Cardiac fibroblast (primary cell): ENCODE data around the gene ARMH1.

Source experiments
- DNase-seq, 2 donors: peaks; one replicate each; pipeline versions ENCODE4 v3.0.0 to v3.0.0-alpha.2; 2010; ENCODE audit warnings: low read depth in 2 of 2
- H3K4me3 ChIP-seq, 2 donors: replicated peaks in 1 of 2; 1 replicate in 1 of 2; 2 replicates in 1 of 2; pipeline ENCODE4 v1.5.1; 2011; ENCODE audit warnings: low read depth in 2 of 2, low read length in 2 of 2, mild to moderate bottlenecking in 2 of 2, moderate library complexity in 1 of 2
- TF ChIP-seq, protein P1 (sequence below): IDR thresholded peaks from one replicate; pipeline ENCODE4 v1.5.1; 2011; ENCODE audit warnings: low read depth, mild to moderate bottlenecking, low read length, inconsistent platforms

Gene ARMH1

DNA sequence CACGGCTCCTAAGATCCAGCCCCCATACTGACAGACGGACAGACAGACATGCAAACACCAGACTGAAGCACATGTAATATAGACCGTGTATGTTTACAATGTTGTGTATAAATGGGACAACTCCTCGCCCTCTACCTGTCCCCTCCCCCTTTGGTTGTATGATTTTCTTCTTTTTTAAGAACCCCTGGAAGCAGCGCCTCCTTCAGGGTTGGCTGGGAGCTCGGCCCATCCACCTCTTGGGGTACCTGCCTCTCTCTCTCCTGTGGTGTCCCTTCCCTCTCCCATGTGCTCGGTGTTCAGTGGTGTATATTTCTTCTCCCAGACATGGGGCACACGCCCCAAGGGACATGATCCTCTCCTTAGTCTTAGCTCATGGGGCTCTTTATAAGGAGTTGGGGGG lies 23.4 kb upstream of the ARMH1 start:
- H3K4me3 ChIP-seq = no peak overlapping the region
- DNase-seq = no peak
- TF ChIP-seq, protein P1, sequence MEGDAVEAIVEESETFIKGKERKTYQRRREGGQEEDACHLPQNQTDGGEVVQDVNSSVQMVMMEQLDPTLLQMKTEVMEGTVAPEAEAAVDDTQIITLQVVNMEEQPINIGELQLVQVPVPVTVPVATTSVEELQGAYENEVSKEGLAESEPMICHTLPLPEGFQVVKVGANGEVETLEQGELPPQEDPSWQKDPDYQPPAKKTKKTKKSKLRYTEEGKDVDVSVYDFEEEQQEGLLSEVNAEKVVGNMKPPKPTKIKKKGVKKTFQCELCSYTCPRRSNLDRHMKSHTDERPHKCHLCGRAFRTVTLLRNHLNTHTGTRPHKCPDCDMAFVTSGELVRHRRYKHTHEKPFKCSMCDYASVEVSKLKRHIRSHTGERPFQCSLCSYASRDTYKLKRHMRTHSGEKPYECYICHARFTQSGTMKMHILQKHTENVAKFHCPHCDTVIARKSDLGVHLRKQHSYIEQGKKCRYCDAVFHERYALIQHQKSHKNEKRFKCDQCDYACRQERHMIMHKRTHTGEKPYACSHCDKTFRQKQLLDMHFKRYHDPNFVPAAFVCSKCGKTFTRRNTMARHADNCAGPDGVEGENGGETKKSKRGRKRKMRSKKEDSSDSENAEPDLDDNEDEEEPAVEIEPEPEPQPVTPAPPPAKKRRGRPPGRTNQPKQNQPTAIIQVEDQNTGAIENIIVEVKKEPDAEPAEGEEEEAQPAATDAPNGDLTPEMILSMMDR = no peak

DNA sequence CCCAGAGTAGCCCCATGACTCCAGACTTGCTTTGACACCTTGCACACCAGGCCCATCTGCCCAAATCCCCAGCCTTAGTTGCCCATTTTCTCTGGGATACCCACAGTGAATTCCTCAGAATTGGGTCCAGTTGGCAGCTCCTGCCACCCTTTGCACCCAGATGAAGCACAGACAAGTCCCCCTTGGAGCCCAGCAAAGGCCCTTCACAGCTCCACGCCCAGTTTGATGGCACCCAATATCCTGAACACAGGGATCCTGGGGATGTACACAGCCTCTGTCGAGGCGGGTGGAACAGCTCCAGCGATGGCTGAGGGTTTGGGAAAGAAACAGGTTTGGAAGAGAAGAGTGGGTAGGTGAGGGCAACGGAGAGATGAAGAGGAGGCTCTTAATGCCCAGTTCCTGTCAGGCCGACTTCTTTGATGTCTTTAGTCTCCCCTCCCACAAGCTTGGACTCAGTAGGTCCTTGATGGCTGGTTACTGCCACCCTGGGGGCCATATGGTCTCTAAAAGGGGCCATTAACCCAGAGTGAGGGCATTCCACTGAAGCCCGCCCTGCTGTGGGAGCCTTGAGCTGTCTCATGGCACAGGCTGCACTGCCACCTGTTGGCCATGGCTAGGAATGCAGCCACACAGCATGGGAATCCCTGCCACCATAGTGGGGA lies 21.9 kb upstream of the ARMH1 start:
- TF ChIP-seq, protein P1 = peak; percentile 93
- H3K4me3 ChIP-seq = no peak overlapping the region
- peak; percentile 66 to 70 for DNase-seq

DNA sequence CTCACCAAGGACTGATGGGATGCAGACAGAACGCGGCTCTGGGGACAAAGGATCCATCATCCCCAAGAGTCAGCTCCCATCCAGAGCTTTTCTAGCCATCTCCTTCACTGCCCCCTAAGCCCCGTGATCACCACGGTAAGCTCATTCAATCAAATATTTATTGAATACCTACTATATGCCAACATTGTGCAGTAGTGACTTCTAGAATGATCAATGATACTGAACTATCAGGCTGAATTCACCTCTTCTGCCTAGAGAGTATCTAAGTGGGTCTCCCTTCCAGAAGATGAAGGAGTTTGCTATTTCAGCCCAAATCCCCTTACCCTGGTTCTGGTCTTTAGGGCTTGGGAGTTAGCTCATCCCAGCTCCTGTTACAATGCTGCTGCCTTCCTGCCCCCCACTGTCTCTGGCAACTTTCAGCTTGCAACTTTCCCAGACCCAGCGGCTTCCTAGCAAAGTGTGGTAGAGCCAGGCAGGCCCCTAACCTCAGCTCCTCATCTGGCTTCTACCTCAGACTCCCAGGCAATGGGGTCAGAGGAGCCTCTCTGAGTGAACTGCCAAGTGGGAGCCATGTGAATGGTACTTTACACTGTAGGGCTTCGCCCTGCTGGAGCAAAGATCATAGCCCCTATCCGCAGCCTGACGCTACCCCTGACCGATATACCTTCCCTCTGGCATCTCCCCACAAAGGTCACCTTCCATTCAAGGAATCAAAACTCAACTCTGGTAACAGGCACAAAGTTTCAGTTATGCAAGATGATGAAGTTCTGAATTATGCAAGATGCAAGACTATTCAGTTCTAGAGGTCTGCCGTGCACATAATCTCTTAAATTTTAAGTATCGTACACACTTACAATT lies 21.2 kb upstream of the ARMH1 start:
- TF ChIP-seq, protein P1 = no peak
- DNase-seq = no peak
- no peak overlapping the region for H3K4me3 ChIP-seq

DNA sequence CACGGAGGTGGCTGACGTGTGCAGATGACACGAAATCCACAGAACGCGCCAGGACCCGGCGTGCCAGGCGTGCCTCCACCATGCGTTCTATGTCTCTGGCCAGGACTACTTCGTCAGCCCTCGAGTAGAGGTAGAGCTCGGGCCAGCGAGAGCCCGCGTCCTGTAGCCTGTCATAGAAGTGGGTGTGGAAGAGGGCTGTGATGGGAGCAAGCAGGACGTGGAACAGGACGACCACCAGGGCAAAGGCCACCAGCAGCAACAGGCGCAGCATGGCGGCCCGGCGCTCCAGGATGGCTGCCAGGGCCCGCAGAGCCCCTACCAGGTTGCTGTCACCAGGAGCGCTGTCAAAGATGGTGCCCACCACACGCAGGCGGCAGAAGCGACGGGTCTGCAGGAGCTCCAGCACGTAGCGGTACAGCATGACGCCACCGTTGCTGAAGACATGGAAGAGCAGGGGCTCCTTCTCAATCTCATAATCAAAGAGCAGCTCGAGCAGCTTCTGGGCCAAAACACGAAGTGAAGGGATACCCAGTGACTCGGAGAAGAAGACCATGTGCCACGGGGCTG lies 19.8 kb upstream of the ARMH1 start:
- TF ChIP-seq, protein P1 = no peak
- H3K4me3 ChIP-seq = no peak overlapping the region
- DNase-seq = no peak

DNA sequence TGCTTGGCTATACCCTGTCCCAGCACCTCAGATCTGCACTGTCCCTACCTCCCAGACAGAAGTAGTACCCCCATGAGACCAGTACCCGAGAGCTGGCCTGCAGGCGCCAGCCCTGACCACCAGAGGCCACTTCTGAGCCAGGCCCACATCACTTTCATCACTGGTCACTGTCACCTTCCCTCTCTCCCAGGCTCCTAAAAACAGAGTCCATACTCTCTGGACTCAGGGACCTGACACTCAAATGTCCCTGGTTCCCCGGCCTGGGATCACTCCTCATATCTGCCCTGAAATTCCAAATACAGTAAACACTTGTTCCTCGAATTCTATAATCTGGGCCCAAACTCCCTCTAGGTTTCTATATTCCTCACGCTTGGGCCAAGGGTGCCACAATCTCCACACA lies 18.9 kb upstream of the ARMH1 start:
- DNase-seq = peak; percentile 18 to 20
- no peak overlapping the region for H3K4me3 ChIP-seq
- TF ChIP-seq, protein P1 = peak; percentile 91

DNA sequence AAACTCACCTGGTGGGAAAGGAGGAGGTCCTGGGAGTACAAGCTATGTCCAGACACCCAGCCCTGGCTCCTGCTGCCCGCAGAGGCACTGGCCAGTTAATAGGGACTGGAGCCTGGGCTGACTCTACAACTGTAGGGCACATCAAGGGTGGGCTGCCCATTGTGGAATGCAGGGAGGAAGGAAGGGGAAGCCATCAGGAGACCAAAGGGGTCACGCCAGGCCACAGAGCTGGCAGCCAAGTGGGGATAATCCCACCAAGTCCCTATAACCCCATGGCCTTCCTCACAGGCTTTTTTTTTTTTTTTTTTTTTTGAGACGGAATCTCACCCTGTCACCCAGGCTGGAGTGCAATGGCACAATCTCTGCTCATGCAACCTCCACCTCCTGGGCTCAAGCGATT lies 14.9 kb upstream of the ARMH1 start:
- DNase-seq = no peak
- TF ChIP-seq, protein P1 = no peak
- no peak overlapping the region for H3K4me3 ChIP-seq
